K562 (cell line): ENCODE measurements around the gene ANKRD6.

ENCODE experiments used
- BMI1 ChIP-seq: fragments of 150-350 bp; IDR thresholded peaks from 2 replicates; pipeline ENCODE4 v1.6.1; 2014; ENCODE audit warnings: low read length
- ESRRA ChIP-seq: fragments of 450-650 bp; IDR thresholded peaks from 2 replicates; pipeline ENCODE4 v1.6.1; 2014; ENCODE audit warnings: low read depth, mild to moderate bottlenecking, moderate library complexity, borderline replicate concordance
- GABPA ChIP-seq: fragments of 200-800 bp; sonication (Bioruptor generic); conservative IDR thresholded peaks from 2 replicates; pipeline ENCODE4 v1.6.1; 2016; ENCODE audit warnings: low read depth, missing genetic modification characterization, missing compliant biosample characterization
- HCFC1 ChIP-seq: IDR thresholded peaks from 2 replicates; pipeline ENCODE4 v1.6.1; 2012; ENCODE audit warnings: low read depth, low read length, improper control_type of control experiment
- POLR2A ChIP-seq: fragments of 450-650 bp; conservative IDR thresholded peaks from 2 replicates; pipeline ENCODE4 v1.6.1; 2016
- WHSC1 ChIP-seq: IDR thresholded peaks from one replicate; pipeline ENCODE4 v1.6.1; 2012; ENCODE audit warnings: low read length, control low read depth, inconsistent platforms
- ZNF282 ChIP-seq: sonication (generic); formaldehyde crosslinking; IDR thresholded peaks from 2 replicates; pipeline ENCODE4 v1.8.1; 2023; ENCODE audit warnings: missing genetic modification reagents

- TF ChIP-seq HCFC1 (no peak), BMI1 (no peak), WHSC1 (no peak), POLR2A (no peak), ZNF282 (CRISPR knock-in tag) (no peak), GABPA (tag) (no peak), ESRRA (no peak)
These were observed 44.1 kb upstream of the ANKRD6 start for GRCh38 chr6:89388846-89389245.
